H9 (cell line): ENCODE results near the gene CBFA2T2. TPM values are rescaled to one million over a fixed set of nuclear protein-coding genes. Genes with fewer than 3 reads are reported as not detected.

Source experiments
- DNase-seq: peaks from one replicate; pipeline ENCODE4 v3.0.0-alpha.2; 2017
- H2AFZ ChIP-seq: one replicate; pipeline ENCODE4 v1.6.1; 2013; ENCODE audit warnings: mild to moderate bottlenecking, low read length, control low read depth, moderate library complexity
- H2AK5ac ChIP-seq: 2 replicates; pipeline ENCODE4 v1.6.1; 2013; ENCODE audit warnings: low read length, control low read depth, mixed read lengths; ENCODE audit not compliant: insufficient read length
- H2BK120ac ChIP-seq: one replicate; pipeline ENCODE4 v1.6.1; 2013; ENCODE audit warnings: low read depth, mild to moderate bottlenecking, low read length, control low read depth, inconsistent platforms; ENCODE audit not compliant: poor library complexity, severe bottlenecking
- H2BK12ac ChIP-seq: 2 replicates; pipeline ENCODE4 v1.6.1; 2013; ENCODE audit warnings: low read length, control low read depth, mixed read lengths, low read depth; ENCODE audit not compliant: insufficient read length
- H2BK15ac ChIP-seq: 2 replicates; pipeline ENCODE4 v1.6.1; 2013; ENCODE audit warnings: low read depth, low read length, control low read depth
- H2BK20ac ChIP-seq: one replicate; pipeline ENCODE4 v1.6.1; 2013; ENCODE audit warnings: low read depth, mild to moderate bottlenecking, low read length, control low read depth, inconsistent platforms; ENCODE audit not compliant: poor library complexity, severe bottlenecking
- H2BK5ac ChIP-seq: 2 replicates; pipeline ENCODE4 v1.6.1; 2013; ENCODE audit warnings: low read length, control low read depth, mixed read lengths; ENCODE audit not compliant: insufficient read length
- H3K14ac ChIP-seq: 2 replicates; pipeline ENCODE4 v1.6.1; 2013; ENCODE audit warnings: low read length, control low read depth; ENCODE audit not compliant: insufficient read depth
- H3K18ac ChIP-seq: 2 replicates; pipeline ENCODE4 v1.6.1; 2013; ENCODE audit warnings: low read depth, mild to moderate bottlenecking, mixed read lengths, low read length, control low read depth; ENCODE audit not compliant: insufficient read length
- H3K23ac ChIP-seq: 2 replicates; pipeline ENCODE4 v1.6.1; 2013; ENCODE audit warnings: low read length, control low read depth, mixed read lengths, low read depth; ENCODE audit not compliant: insufficient read length
- H3K23me2 ChIP-seq: 2 replicates; pipeline ENCODE4 v1.6.1; 2013; ENCODE audit warnings: low read depth, mild to moderate bottlenecking, mixed read lengths, low read length, control low read depth; ENCODE audit not compliant: insufficient read length, poor library complexity, severe bottlenecking
- H3K27ac ChIP-seq: 2 replicates; pipeline ENCODE4 v1.5.1; 2013; ENCODE audit warnings: low read length, control low read depth, mixed read lengths, low read depth; ENCODE audit not compliant: insufficient read length
- H3K27me3 ChIP-seq: 2 replicates; pipeline ENCODE4 v1.6.1; 2013; ENCODE audit warnings: low read length, control low read depth, inconsistent platforms; ENCODE audit not compliant: insufficient read depth
- H3K4ac ChIP-seq: 2 replicates; pipeline ENCODE4 v1.6.1; 2013; ENCODE audit warnings: low read depth, mild to moderate bottlenecking, control low read depth, inconsistent platforms, low read length, moderate library complexity
- H3K4me1 ChIP-seq: 2 replicates; pipeline ENCODE4 v1.6.1; 2013; ENCODE audit warnings: low read length, control low read depth, inconsistent platforms; ENCODE audit not compliant: insufficient read depth
- H3K4me2 ChIP-seq: 2 replicates; pipeline ENCODE4 v1.6.1; 2013; ENCODE audit warnings: low read length, control low read depth, mixed read lengths; ENCODE audit not compliant: insufficient read length, insufficient read depth
- H3K56ac ChIP-seq: 2 replicates; pipeline ENCODE4 v1.6.1; 2013; ENCODE audit warnings: low read depth, mild to moderate bottlenecking, mixed read lengths, low read length, control low read depth; ENCODE audit not compliant: insufficient read length
- H3K79me1 ChIP-seq: 2 replicates; pipeline ENCODE4 v1.6.1; 2013; ENCODE audit warnings: low read depth, mild to moderate bottlenecking, moderate library complexity, low read length, control low read depth, inconsistent platforms; ENCODE audit not compliant: insufficient read depth, poor library complexity, severe bottlenecking
- H3K79me2 ChIP-seq: 2 replicates; pipeline ENCODE4 v1.6.1; 2013; ENCODE audit warnings: low read length, control low read depth, inconsistent platforms; ENCODE audit not compliant: insufficient read depth
- H3K9ac ChIP-seq: 2 replicates; pipeline ENCODE4 v1.6.1; 2013; ENCODE audit warnings: low read length, control low read depth, mixed read lengths; ENCODE audit not compliant: insufficient read length; ENCODE audit errors: extremely low read depth
- H3K9me3 ChIP-seq: one replicate; pipeline ENCODE4 v1.6.1; 2013; ENCODE audit warnings: low read depth, low read length, inconsistent platforms; ENCODE audit not compliant: control insufficient read depth
- H3T11ph ChIP-seq: one replicate; pipeline ENCODE4 v1.6.1; 2013; ENCODE audit warnings: mild to moderate bottlenecking, low read length, control low read depth, inconsistent platforms
- H4K20me1 ChIP-seq: one replicate; pipeline ENCODE4 v1.6.1; 2013; ENCODE audit not compliant: control insufficient read depth, insufficient read length, insufficient read depth
- H4K5ac ChIP-seq: 2 replicates; pipeline ENCODE4 v1.6.1; 2013; ENCODE audit warnings: low read depth, mild to moderate bottlenecking, mixed read lengths, low read length, control low read depth; ENCODE audit not compliant: insufficient read length
- H4K8ac ChIP-seq: replicated peaks from 2 replicates; pipeline ENCODE4 v1.6.1; 2013; ENCODE audit warnings: low read length, control low read depth, mixed read lengths, low read depth; ENCODE audit not compliant: insufficient read length
- H4K91ac ChIP-seq: 2 replicates; pipeline ENCODE4 v1.6.1; 2013; ENCODE audit warnings: low read depth, mild to moderate bottlenecking, moderate library complexity, mixed read lengths, low read length, control low read depth; ENCODE audit not compliant: insufficient read length
- H3K27ac Mint-ChIP-seq, 3 experiments: 2 replicates in 2 of 3; 3 replicates in 1 of 3; pipeline ENCODE4 v1.8.0; 2020 to 2021; ENCODE audit warnings: mixed read lengths in 3 of 3, mild to moderate bottlenecking in 1 of 3, moderate library complexity in 1 of 3
- H3K27me3 Mint-ChIP-seq: 2 replicates; pipeline ENCODE4 v1.8.0; 2021; ENCODE audit warnings: low read depth, mild to moderate bottlenecking, moderate library complexity, mixed read lengths
- H3K36me3 Mint-ChIP-seq, 3 experiments: 2 replicates in 2 of 3; 3 replicates in 1 of 3; pipeline ENCODE4 v1.8.0; 2020 to 2021; ENCODE audit warnings: low read depth in 3 of 3, mixed read lengths in 3 of 3; ENCODE audit not compliant: insufficient read depth in 1 of 3
- H3K4me1 Mint-ChIP-seq, 2 experiments: 2 replicates each; pipeline ENCODE4 v1.8.0; 2020; ENCODE audit warnings: mixed read lengths in 2 of 2
- H3K4me3 Mint-ChIP-seq, 2 experiments: 2 replicates in 1 of 2; 3 replicates in 1 of 2; pipeline ENCODE4 v1.8.0; 2020 to 2021; ENCODE audit warnings: mild to moderate bottlenecking in 2 of 2, mixed read lengths in 2 of 2, moderate library complexity in 1 of 2
- H3K9me3 Mint-ChIP-seq, 2 experiments: 2 replicates in 1 of 2; 3 replicates in 1 of 2; pipeline ENCODE4 v1.8.0; 2020; ENCODE audit warnings: mild to moderate bottlenecking in 2 of 2, mixed read lengths in 2 of 2, moderate library complexity in 1 of 2
- WGBS: extraction: QIAGEN DNeasy Blood & Tissue Kit; methylation state at CpG from one replicate; pipeline ENCODE4 v1.1.7; 2013; ENCODE audit warnings: missing lambda C conversion rate, low lambda C conversion rate, mixed read lengths; ENCODE audit not compliant: insufficient read length; ENCODE audit errors: extremely low coverage; 5-methylcytosine and 5-hydroxymethylcytosine counted together
- total RNA-seq: library from RNA; stranded (reverse); gene quantifications from 2 replicates; pipeline ENCODE4 v1.2.1, GENCODE V29; 2021
- TF ChIP-seq, protein P1 (sequence below): fragments of 200-600 bp; sonication (generic); conservative IDR thresholded peaks from 3 replicates; pipeline ENCODE4 v1.8.0; 2021; ENCODE audit warnings: antibody characterized with exemption, mild to moderate bottlenecking

CBFA2T2 gene
- total RNA-seq, 1 experiment from 2014 or later = 11.2 TPM

GRCh38 chr20:33670715-33671499, 181.0 kb downstream of the CBFA2T2 start:
- Histone ChIP-seq H3K27me3 (no peaks in the 10 kb centered on the region), H3K27ac (no peak overlapping the region), H3K9ac (no peak overlapping the region), H2BK120ac (no peak overlapping the region), H2BK5ac (no peak overlapping the region), H2AK5ac (no peak overlapping the region), H3K79me1 (no peaks in the 10 kb centered on the region), H2BK15ac (no peak overlapping the region), H3T11ph (no peak overlapping the region), H3K18ac (no peak overlapping the region), H4K91ac (no peak overlapping the region), H3K14ac (no peak overlapping the region), H4K8ac (no peak overlapping the region), H2BK20ac (no peak overlapping the region), H3K23ac (no peak overlapping the region), H2BK12ac (no peak overlapping the region), H3K4me1 (peaks cover 4% of the 10 kb centered on the region; the same call in 1 of the 2 replicates), H4K20me1 (no peaks in the 10 kb centered on the region), H3K56ac (no peak overlapping the region), H4K5ac (no peak overlapping the region), H3K4ac (no peak overlapping the region), H3K9me3 (no peaks in the 10 kb centered on the region), H3K4me2 (no peak overlapping the region), H3K23me2 (peaks cover 25% of the 10 kb centered on the region), H3K79me2 (no peaks in the 10 kb centered on the region), H2AFZ (no peak overlapping the region)
- peaks cover 35 to 36% of the 10 kb centered on the region in 2 experiments for H3K4me1 Mint-ChIP-seq
- DNase-seq = no peak
- TF ChIP-seq, protein P1, sequence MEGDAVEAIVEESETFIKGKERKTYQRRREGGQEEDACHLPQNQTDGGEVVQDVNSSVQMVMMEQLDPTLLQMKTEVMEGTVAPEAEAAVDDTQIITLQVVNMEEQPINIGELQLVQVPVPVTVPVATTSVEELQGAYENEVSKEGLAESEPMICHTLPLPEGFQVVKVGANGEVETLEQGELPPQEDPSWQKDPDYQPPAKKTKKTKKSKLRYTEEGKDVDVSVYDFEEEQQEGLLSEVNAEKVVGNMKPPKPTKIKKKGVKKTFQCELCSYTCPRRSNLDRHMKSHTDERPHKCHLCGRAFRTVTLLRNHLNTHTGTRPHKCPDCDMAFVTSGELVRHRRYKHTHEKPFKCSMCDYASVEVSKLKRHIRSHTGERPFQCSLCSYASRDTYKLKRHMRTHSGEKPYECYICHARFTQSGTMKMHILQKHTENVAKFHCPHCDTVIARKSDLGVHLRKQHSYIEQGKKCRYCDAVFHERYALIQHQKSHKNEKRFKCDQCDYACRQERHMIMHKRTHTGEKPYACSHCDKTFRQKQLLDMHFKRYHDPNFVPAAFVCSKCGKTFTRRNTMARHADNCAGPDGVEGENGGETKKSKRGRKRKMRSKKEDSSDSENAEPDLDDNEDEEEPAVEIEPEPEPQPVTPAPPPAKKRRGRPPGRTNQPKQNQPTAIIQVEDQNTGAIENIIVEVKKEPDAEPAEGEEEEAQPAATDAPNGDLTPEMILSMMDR = no peak
- no CpG with 5 or more reads among the region's 6 CpGs for WGBS
- H3K9me3 Mint-ChIP-seq = no peaks in the 10 kb centered on the region; a peak in 1 of 5 replicates
- H3K27ac Mint-ChIP-seq = 0 out of 7 replicates have a peak overlapping the region, but pooled peaks of 1 of the 3 experiments have one; percentile 53
- no peak overlapping the region; a peak in 1 of 5 replicates for H3K4me3 Mint-ChIP-seq
- H3K36me3 Mint-ChIP-seq = peaks cover 26 to 49% (median 39%) of the 10 kb centered on the region in 3 experiments
- peaks cover 2% of the 10 kb centered on the region for H3K27me3 Mint-ChIP-seq
